C4-2B (cell line): ENCODE data around the gene BNC2.

ENCODE experiments used
- H3K27ac ChIP-seq: fragments of 450-650 bp; 2 replicates; pipeline ENCODE4 v1.5.1; 2017
- CTCF ChIP-seq: fragments of 450-650 bp; conservative IDR thresholded peaks from 2 replicates; pipeline ENCODE4 v1.5.1; 2017; ENCODE audit warnings: mild to moderate bottlenecking
- ZFX ChIP-seq: fragments of 450-650 bp; IDR thresholded peaks from 2 replicates; pipeline ENCODE4 v1.6.1; 2017

BNC2 gene

DNA sequence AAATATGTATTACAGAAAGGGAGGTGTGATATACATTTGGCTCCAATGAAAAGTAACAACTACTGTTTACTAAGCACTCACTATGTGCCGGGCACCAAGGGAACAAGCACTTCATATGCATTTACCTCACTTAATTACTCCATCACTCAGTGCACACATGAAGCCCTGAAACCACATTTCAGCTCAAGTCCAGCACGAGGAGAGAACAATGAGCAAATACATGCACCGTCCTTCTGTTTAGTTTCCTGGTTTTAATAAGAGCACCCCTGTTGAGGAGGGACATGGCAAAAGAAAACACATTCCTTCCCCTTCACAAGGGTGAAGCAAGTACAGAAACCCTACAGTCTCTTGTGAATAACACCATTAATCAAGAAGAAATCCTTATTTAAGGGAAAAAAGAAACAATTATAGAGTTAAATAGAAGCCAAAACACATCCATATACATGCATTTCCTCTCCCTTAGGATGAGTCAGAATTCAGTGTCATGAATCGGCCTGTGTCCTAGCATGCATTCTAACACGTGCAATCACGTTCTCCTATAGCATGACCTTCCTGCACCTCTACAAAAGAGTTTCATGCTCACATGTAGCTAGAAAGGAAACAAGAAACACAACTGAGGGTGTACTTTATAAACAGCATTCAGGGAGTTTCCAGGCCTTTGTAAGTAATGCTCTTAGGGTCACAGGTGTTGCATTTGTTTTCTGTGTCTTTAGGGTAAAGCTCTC, 411.6 kb downstream of the BNC2 start:
- H3K27ac ChIP-seq = no peak overlapping the region

GRCh38 chr9:16455842-16456241, 414.6 kb downstream of the BNC2 start:
- H3K27ac ChIP-seq = no peak overlapping the region
- TF ChIP-seq ZFX = no peak

More for the DNA sequence above, 411.6 kb downstream of the BNC2 start:
- TF ChIP-seq ZFX = no peak
- no peak for TF ChIP-seq CTCF

DNA sequence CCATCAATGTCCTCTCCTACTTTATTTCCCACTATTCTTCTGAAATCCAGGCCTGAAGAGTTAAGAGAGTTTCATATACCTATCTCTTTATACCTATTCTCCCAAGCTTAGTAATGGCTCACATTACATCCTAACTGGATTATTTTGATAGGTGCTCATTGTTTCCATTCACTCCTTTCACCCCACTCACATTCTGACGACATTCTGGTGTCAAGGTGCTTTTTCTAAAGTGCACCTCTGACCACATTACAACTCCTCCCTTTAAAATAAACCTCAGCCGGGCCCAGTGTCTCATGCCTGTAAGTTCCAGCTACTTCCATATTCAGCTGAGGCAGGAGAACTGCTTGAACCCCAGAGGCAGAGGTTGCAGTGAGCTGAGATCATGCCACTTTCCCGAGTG, 417.1 kb downstream of the BNC2 start:
- TF ChIP-seq ZFX = no peak
- TF ChIP-seq CTCF = no peak
- H3K27ac ChIP-seq = no peak overlapping the region

DNA sequence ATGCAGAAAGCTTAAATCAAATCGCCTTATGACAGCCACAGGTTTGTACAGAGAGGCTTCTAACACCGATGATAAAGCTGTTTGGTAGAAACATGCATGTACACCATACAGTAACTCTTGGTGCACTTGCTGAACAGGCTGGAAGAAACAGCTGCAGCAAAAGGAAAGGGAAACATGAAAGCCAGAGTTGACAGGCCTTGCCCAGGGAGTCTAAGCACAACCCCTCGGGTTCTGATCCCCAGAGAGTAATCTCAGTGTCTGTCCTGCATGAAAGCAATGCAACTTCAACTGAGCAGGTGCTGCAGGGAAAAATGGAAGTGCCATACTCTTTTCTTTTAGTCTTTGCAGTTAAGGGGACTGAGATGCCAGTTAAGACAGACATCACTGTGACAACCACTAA, 419.9 kb downstream of the BNC2 start:
- H3K27ac ChIP-seq = no peak overlapping the region
- TF ChIP-seq ZFX (no peak), CTCF (no peak)

GRCh38 chr9:16450043-16450442, 420.4 kb downstream of the BNC2 start:
- TF ChIP-seq ZFX = no peak
- TF ChIP-seq CTCF = no peak
- H3K27ac ChIP-seq = no peak overlapping the region

- H3K27ac ChIP-seq = no peak overlapping the region
- no peak for TF ChIP-seq ZFX
- no peak for TF ChIP-seq CTCF
Measured at GRCh38 chr9:16449076-16449730, 421.3 kb downstream of the BNC2 start.

GRCh38 chr9:16447946-16448345, 422.5 kb downstream of the BNC2 start:
- no peak for TF ChIP-seq CTCF
- H3K27ac ChIP-seq = no peak overlapping the region

- no peak overlapping the region for H3K27ac ChIP-seq
- TF ChIP-seq CTCF = no peak
Measured at GRCh38 chr9:16446636-16447035, 423.8 kb downstream of the BNC2 start.
